Colonic mucosa (tissue), 4 donors: ENCODE measurements around the gene ST3GAL2. TPM values are rescaled to one million over a fixed set of nuclear protein-coding genes. Genes with fewer than 3 reads are reported as not detected.
"Not testable (repeated sequence)": the region's sequence is repeated elsewhere in the genome, so short reads cannot be mapped to it uniquely, and the experiment has no call there.

Source experiments
- DNase-seq: peaks from one replicate; pipeline ENCODE4 v3.0.0-alpha.2; 2020
- H3K27ac ChIP-seq: fragments of 200-600 bp; one replicate; pipeline ENCODE4 v1.8.0; 2021
- H3K27me3 ChIP-seq: fragments of 200-600 bp; one replicate; pipeline ENCODE4 v1.8.0; 2021
- H3K36me3 ChIP-seq: fragments of 200-600 bp; one replicate; pipeline ENCODE4 v1.8.0; 2021
- H3K4me1 ChIP-seq: fragments of 200-600 bp; one replicate; pipeline ENCODE4 v1.8.0; 2021; ENCODE audit warnings: mild to moderate bottlenecking
- H3K4me3 ChIP-seq: fragments of 200-600 bp; one replicate; pipeline ENCODE4 v1.8.0; 2021
- H3K9ac ChIP-seq, 2 donors: one replicate each; pipeline ENCODE4 v1.7.0; 2013; ENCODE audit warnings: control low read depth in 2 of 2, low read depth in 2 of 2, low read length in 2 of 2
- H3K9me3 ChIP-seq: fragments of 200-600 bp; one replicate; pipeline ENCODE4 v1.8.0; 2021
- intact Hi-C: fragments of 100-400 bp; cut with DNase I; formaldehyde crosslinking; loops from one replicate; pipeline ENCODE4 v1.14.1; 2022
- total RNA-seq, 2 donors: library from RNA; stranded (reverse); fragmentation: NEBNext Ultra II Directional in 1 of 2; extraction: Animal tissue kit (Norgen Biotek cat#: 25700) in 1 of 2; gene quantifications; one replicate each; pipeline ENCODE4 v1.2.1, GENCODE V29; 2021
- TF ChIP-seq, protein P1 (sequence below): fragments of 200-600 bp; IDR thresholded peaks from one replicate; pipeline ENCODE4 v1.8.0; 2022; ENCODE audit warnings: antibody characterized with exemption, mild to moderate bottlenecking
- donor health status: healthy.
- donor health status: DM: no; HTN: no; CAD: no.
- donor health status: DM: no; HTN: no; CAD: no.

Gene ST3GAL2
- total RNA-seq, 2 donors from 2014 or later, result 6.9 to 8.1 TPM

GRCh38 chr16:70337814-70338213 is 101.1 kb downstream of the ST3GAL2 start:
- no peak overlapping the region for H3K9ac ChIP-seq
- H3K4me1 ChIP-seq, result no peaks in the 10 kb centered on the region
- TF ChIP-seq, protein P1, sequence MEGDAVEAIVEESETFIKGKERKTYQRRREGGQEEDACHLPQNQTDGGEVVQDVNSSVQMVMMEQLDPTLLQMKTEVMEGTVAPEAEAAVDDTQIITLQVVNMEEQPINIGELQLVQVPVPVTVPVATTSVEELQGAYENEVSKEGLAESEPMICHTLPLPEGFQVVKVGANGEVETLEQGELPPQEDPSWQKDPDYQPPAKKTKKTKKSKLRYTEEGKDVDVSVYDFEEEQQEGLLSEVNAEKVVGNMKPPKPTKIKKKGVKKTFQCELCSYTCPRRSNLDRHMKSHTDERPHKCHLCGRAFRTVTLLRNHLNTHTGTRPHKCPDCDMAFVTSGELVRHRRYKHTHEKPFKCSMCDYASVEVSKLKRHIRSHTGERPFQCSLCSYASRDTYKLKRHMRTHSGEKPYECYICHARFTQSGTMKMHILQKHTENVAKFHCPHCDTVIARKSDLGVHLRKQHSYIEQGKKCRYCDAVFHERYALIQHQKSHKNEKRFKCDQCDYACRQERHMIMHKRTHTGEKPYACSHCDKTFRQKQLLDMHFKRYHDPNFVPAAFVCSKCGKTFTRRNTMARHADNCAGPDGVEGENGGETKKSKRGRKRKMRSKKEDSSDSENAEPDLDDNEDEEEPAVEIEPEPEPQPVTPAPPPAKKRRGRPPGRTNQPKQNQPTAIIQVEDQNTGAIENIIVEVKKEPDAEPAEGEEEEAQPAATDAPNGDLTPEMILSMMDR, result no peak
- DNase-seq, result no peak
- no peaks in the 10 kb centered on the region for H3K9me3 ChIP-seq
- H3K27ac ChIP-seq, result no peak overlapping the region
- H3K36me3 ChIP-seq, result peaks cover 10% of the 10 kb centered on the region
- no peak overlapping the region for H3K4me3 ChIP-seq
- intact Hi-C loops, result no loop called here
- no peaks in the 10 kb centered on the region for H3K27me3 ChIP-seq

- intact Hi-C loops, H3K9me3 ChIP-seq, DNase-seq, H3K27ac ChIP-seq, H3K4me1 ChIP-seq, H3K36me3 ChIP-seq, H3K4me3 ChIP-seq, H3K27me3 ChIP-seq, H3K9ac ChIP-seq: not testable (repeated sequence)
Observed at GRCh38 chr16:70332728-70333127, 106.2 kb downstream of the ST3GAL2 start.

DNA sequence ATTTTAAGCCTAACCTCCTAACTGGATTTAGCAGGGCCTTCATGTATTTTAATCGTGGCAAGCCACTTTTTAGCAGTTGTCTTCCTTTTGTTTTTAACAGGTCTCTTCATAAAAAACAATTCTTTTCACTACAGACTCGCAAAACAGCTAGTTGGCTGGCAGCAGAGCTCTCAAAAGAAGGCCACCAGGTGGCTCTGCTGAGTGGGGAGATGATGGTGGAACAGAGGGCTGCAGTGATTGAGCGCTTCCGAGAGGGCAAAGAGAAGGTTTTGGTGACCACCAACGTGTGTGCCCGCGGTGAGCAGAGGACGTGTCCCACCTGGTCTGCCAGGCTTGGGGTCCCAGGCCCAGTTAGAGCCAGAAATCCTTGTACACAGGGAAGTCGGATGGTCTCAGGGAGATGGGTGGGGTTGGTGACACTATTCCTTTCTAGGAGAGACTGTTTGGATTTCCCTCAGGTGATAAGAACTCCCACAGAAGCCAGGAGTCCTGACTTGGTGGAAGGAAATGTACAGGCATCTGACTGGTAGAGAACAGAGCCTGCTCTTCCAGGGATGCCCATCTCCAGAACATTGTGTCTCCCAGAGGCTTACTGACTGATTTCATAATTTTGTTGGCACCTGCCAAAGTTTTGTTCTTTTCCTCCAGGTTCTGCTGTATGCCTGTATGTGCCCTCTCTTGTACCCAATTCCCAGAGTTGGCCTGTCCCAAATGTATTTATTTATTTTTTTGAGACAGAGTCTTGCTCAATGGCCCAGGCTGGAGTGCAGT is 107.1 kb downstream of the ST3GAL2 start:
- intact Hi-C loops, result no loop called here
- no peaks in the 10 kb centered on the region for H3K4me1 ChIP-seq
- H3K27ac ChIP-seq, result no peak overlapping the region
- no peak overlapping the region for H3K4me3 ChIP-seq
- H3K36me3 ChIP-seq, result peaks cover 10% of the 10 kb centered on the region
- H3K9ac ChIP-seq, result no peak overlapping the region
- no peaks in the 10 kb centered on the region for H3K27me3 ChIP-seq
- no peak for DNase-seq
- no peaks in the 10 kb centered on the region for H3K9me3 ChIP-seq
- TF ChIP-seq, protein P1, result peak; percentile 22

GRCh38 chr16:70331091-70331490 is 107.8 kb downstream of the ST3GAL2 start:
- DNase-seq, result no peak
- H3K4me1 ChIP-seq, result no peaks in the 10 kb centered on the region
- H3K4me3 ChIP-seq, result no peak overlapping the region
- intact Hi-C loops, result no loop called here
- peaks cover 14% of the 10 kb centered on the region for H3K36me3 ChIP-seq
- H3K9ac ChIP-seq, result no peak overlapping the region
- TF ChIP-seq, protein P1, result no peak
- no peak overlapping the region for H3K27ac ChIP-seq
- no peaks in the 10 kb centered on the region for H3K27me3 ChIP-seq
- H3K9me3 ChIP-seq, result no peaks in the 10 kb centered on the region

Other genes with a start within 250 kb of the ST3GAL2 start
- gene EXOSC6, start 187.2 kb downstream of the ST3GAL2 start, total RNA-seq, result 10 to 100 TPM; 12.2 to 20.0 TPM
- gene AARS1, start 149.6 kb downstream of the ST3GAL2 start, total RNA-seq, result 10 to 100 TPM; 45.3 to 97.8 TPM
- 10 to 100 TPM; 22.3 to 25.6 TPM for gene DDX19B, start 139.9 kb downstream of the ST3GAL2 start, total RNA-seq
- gene DDX19A, start 92.2 kb downstream of the ST3GAL2 start, total RNA-seq, result 10 to 100 TPM; 16.7 to 25.9 TPM
- gene FCSK, start 15.5 kb upstream of the ST3GAL2 start, total RNA-seq, result 10 to 100 TPM; 31.3 to 38.8 TPM
- 10 to 100 TPM; 54.8 to 84.7 TPM for gene COG4, start 84.5 kb upstream of the ST3GAL2 start, total RNA-seq
- gene SF3B3, start 84.7 kb upstream of the ST3GAL2 start, total RNA-seq, result 100 to 1,000 TPM; 182 to 369 TPM
- 1 to 10 TPM; 1.1 to 2.8 TPM for gene IL34, start 207.5 kb upstream of the ST3GAL2 start, total RNA-seq
- 10 to 100 TPM; 15.5 to 25.3 TPM for gene MTSS2, start 247.0 kb upstream of the ST3GAL2 start, total RNA-seq